ENCODE measurements around the gene KDM2B.

KDM2B gene

GRCh38 chr12:121456551-121456950 lies 124.3 kb downstream of the KDM2B start:
- no peak overlapping the region for H3K4me3 ChIP-seq (ENCODE audit: low read length)
- TF ChIP-seq CTCF (conservative IDR thresholded peaks at IDR 0.05; ENCODE audit: low read depth, low read length), result no peak
- no peak for DNase-seq (ENCODE audit: low read depth)

DNA sequence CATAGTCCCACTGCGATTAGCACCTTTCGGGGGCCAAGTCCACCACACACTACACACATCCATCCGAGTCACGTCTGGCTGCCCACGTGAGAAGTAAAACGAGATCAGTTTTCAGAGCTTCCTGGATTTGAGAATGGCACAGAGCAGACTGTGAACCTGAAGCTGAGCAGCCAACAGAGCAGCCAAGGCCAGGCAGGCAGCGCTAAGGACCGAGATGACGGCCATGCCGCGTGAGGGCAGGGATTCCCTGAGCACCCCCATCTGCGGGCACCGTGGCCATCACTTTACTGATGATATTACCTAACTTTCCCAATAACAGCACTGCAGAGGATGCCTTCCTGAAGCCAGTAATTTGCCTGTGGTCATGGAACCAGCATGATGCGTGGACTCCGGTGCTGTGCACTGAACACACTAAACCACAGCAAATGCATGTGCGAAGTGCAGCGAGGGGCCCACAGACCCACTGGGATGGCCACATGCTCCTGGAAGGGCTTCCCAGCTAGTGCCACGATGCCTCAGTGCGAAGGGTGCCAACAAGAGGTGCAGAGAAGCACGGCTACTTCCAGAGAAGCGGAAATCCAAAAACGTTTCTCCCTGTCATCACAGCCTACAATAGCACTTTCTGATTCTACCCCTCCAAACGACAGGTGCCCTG lies 124.9 kb downstream of the KDM2B start:
- no peak for TF ChIP-seq CTCF (conservative IDR thresholded peaks at IDR 0.05; ENCODE audit: low read depth, low read length)
- H3K4me3 ChIP-seq (ENCODE audit: low read length), result no peak overlapping the region
- DNase-seq (ENCODE audit: low read depth), result no peak

- no peak for DNase-seq (ENCODE audit: low read depth)
- no peak for TF ChIP-seq CTCF (conservative IDR thresholded peaks at IDR 0.05; ENCODE audit: low read depth, low read length)
- H3K4me3 ChIP-seq (ENCODE audit: low read length), result no peak overlapping the region
These were observed 125.9 kb downstream of the KDM2B start for GRCh38 chr12:121454921-121455320.

DNA sequence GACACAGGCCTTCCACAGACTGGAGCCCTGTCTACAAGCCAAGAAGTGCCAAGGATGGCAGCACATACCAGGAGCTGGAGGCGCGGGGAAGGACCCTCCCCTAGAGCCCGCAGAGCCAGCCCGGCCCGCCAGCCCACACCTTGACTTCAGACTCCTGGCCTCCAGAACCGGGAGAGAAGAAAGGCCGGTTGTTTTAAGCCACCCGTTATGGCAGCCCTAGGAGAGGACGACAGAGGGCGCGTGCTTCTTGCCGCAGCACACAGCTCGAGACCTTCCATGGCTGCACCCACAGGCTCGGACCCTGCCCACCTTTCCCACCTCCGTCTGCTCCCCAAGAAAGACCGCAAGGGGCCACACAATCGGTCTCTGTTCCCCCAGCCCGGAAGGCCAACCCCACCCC lies 127.2 kb downstream of the KDM2B start:
- no peak overlapping the region for H3K4me3 ChIP-seq (ENCODE audit: low read length)
- DNase-seq (ENCODE audit: low read depth), result no peak
- no peak for TF ChIP-seq CTCF (conservative IDR thresholded peaks at IDR 0.05; ENCODE audit: low read depth, low read length)

DNA sequence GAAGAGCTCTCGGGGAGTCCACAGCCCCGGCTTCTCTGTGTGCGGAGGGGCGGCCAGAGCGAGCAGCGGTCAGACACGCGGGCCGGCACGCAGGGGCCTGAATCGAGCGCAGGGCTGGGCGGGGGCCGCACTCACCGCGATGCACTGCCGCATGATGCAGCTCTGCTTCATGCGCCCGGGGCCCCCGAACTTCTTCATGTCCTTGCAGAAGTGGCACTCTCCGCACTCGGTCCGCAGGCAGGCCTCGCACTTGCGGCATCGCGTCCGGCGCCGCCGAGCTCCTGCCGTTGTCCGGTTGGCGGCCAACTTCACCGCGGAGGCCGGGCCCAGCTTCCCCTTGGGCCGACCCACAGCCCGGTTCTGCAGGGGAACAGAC lies 127.8 kb downstream of the KDM2B start:
- DNase-seq (ENCODE audit: low read depth), result no peak
- no peak for TF ChIP-seq CTCF (conservative IDR thresholded peaks at IDR 0.05; ENCODE audit: low read depth, low read length)
- no peak overlapping the region for H3K4me3 ChIP-seq (ENCODE audit: low read length)

DNA sequence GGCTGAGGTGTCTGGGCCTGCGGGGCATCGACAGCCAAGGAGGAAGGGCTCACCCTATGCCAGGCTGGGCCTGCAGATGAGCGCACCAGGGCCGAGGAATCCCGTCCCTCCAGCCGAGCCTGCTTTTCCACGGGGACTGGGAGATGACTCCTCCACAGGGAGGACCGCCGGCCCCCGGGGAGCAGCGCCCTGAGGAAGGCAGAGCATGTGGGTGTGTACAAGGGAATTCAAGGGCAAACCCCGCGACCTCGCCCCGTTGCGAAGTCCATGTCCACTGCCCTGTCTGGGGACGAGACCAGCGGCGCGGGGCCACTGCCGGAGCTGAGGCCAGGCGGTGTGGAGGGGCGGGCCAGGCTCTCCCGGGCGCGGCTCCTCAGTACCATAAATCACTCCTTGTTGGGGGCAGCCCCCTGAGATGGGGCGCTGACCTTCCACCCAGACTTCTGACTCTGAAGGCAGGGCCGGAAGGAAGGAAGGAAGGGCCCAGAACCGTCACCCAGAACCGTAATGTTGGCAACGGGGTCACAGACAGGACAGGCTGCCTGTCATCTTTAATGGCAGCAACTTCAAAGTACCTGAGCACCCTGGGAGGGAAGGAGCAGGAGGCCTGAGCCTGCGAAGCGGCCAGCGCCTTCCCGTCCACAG lies 128.4 kb downstream of the KDM2B start:
- no peak for DNase-seq (ENCODE audit: low read depth)
- no peak overlapping the region for H3K4me3 ChIP-seq (ENCODE audit: low read length)
- TF ChIP-seq CTCF (conservative IDR thresholded peaks at IDR 0.05; ENCODE audit: low read depth, low read length), result no peak

DNA sequence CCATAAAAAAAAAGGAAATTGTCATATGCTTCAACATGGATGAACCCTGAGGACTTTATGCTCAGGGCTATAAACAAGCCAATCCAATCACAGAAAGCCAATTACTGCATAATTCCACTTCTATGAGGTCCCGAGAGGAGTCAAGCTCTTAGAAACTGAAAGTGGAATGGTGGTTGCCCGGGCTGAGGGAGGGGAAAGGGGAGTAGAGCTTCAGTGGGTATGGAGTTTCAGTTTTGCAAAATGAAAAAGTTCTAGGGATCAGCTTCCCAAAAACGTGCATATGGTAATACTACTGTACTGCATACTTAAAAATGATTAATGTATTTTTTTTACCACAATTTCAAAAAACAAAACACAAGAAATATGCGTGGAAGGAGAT lies 128.9 kb downstream of the KDM2B start:
- no peak overlapping the region for H3K4me3 ChIP-seq (ENCODE audit: low read length)
- no peak for TF ChIP-seq CTCF (conservative IDR thresholded peaks at IDR 0.05; ENCODE audit: low read depth, low read length)
- no peak for DNase-seq (ENCODE audit: low read depth)
